Activated naive CD8-positive, alpha-beta T cell (primary cell): ENCODE results near the gene CSTF1.
A peak's percentile ranks its signal among the peaks of the same experiment; 100 is the strongest.
"Not testable (repeated sequence)": the region's sequence is repeated elsewhere in the genome, so short reads cannot be mapped to it uniquely, and the experiment has no call there.

Experiments used
- H3K27ac Mint-ChIP-seq: one replicate; pipeline ENCODE4 v1.8.0; 2021; ENCODE audit warnings: mixed read lengths
- H3K27me3 Mint-ChIP-seq: one replicate; pipeline ENCODE4 v1.8.0; 2021; ENCODE audit warnings: mixed read lengths
- H3K36me3 Mint-ChIP-seq: one replicate; pipeline ENCODE4 v1.8.0; 2021; ENCODE audit warnings: mixed read lengths
- H3K4me1 Mint-ChIP-seq: one replicate; pipeline ENCODE4 v1.8.0; 2021; ENCODE audit warnings: low read depth, mixed read lengths
- H3K4me3 Mint-ChIP-seq: one replicate; pipeline ENCODE4 v1.8.0; 2021; ENCODE audit warnings: mild to moderate bottlenecking, mixed read lengths
- H3K9me3 Mint-ChIP-seq: one replicate; pipeline ENCODE4 v1.8.0; 2021; ENCODE audit warnings: low read depth, mixed read lengths

Gene CSTF1

DNA sequence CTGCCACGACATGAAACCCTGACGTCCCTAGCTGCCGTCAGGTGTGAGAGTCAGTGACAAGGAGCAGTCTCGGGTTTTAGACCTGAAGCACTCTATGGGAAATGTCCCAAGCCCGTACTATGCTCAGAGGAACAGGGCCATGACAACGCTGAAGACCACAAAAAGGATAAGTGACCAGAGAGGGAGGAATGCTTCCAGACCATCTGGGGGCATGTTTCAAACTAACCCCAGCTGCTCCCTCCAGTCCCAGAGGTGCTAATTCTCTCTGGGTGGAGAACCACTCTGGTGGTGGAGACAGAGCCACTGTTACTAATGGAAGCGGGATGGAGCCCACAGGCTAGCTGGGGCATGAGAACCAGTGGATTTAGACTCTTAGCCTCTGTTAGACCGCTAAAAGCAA, 9.1 kb upstream of the CSTF1 start:
- H3K36me3 Mint-ChIP-seq, result peaks cover 5% of the 10 kb centered on the region
- no peak overlapping the region for H3K4me3 Mint-ChIP-seq
- no peaks in the 10 kb centered on the region for H3K4me1 Mint-ChIP-seq
- no peaks in the 10 kb centered on the region for H3K27me3 Mint-ChIP-seq
- H3K27ac Mint-ChIP-seq, result no peak overlapping the region
- no peaks in the 10 kb centered on the region for H3K9me3 Mint-ChIP-seq

- H3K36me3 Mint-ChIP-seq, result peaks cover 6% of the 10 kb centered on the region
- no peak overlapping the region for H3K27ac Mint-ChIP-seq
- no peak overlapping the region for H3K4me3 Mint-ChIP-seq
- no peaks in the 10 kb centered on the region for H3K27me3 Mint-ChIP-seq
- no peaks in the 10 kb centered on the region for H3K9me3 Mint-ChIP-seq
- H3K4me1 Mint-ChIP-seq, result no peaks in the 10 kb centered on the region
These were observed 7.3 kb upstream of the CSTF1 start for GRCh38 chr20:56385130-56385529.

DNA sequence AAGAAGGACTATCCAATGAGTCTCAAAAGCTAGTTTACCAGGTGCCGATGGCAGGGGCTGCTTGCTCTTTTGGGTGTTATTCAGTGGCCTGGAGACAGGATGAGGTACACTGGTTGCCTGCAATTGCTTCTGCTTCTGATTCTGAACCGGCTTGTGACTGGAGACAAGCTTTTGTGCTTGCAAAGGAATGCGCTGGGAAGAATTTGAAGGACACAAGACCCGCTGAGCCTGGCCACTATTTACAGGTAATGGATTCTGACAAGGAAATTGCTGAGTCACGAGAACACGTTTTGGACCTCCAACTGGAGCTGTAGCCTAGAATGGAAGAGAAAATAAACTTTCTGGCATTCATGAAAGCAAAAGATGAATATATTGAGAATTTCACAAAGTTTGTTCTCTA, 6.2 kb upstream of the CSTF1 start:
- Mint-ChIP-seq H3K4me3 (no peak overlapping the region), H3K27ac (no peak overlapping the region), H3K4me1 (peaks cover 5% of the 10 kb centered on the region), H3K36me3 (peaks cover 6% of the 10 kb centered on the region), H3K9me3 (no peaks in the 10 kb centered on the region), H3K27me3 (no peaks in the 10 kb centered on the region)

GRCh38 chr20:56388882-56389281, 3.6 kb upstream of the CSTF1 start:
- Mint-ChIP-seq H3K4me1 (peaks cover 17% of the 10 kb centered on the region), H3K4me3 (no peak overlapping the region), H3K9me3 (no peaks in the 10 kb centered on the region), H3K27me3 (no peaks in the 10 kb centered on the region), H3K27ac (no peak overlapping the region), H3K36me3 (peaks cover 6% of the 10 kb centered on the region)

GRCh38 chr20:56389807-56390206, 2.6 kb upstream of the CSTF1 start:
- no peaks in the 10 kb centered on the region for H3K27me3 Mint-ChIP-seq
- peaks cover 6% of the 10 kb centered on the region for H3K36me3 Mint-ChIP-seq
- no peak overlapping the region for H3K27ac Mint-ChIP-seq
- H3K9me3 Mint-ChIP-seq, result no peaks in the 10 kb centered on the region
- H3K4me1 Mint-ChIP-seq, result peaks cover 24% of the 10 kb centered on the region
- H3K4me3 Mint-ChIP-seq, result no peak overlapping the region

DNA sequence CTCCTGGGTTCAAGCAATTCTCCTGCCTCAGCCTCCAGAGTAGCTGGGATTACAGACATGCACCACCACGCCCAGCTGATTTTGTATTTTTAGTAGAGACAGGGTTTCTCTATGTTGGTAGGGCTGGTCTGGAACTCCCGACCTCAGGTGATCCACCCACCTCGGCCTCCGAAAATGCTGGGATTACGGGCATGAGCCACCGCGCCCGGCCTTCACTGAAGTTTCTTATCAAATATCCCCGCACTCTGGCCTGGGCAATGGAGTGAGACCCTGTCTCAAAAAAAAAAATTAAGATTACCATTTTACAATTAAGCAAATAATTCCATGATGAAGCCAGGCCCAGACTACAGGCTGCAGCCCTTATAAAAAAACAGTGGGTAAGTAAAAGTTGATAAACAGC, 2.0 kb upstream of the CSTF1 start:
- H3K27me3 Mint-ChIP-seq, H3K4me3 Mint-ChIP-seq, H3K36me3 Mint-ChIP-seq, H3K9me3 Mint-ChIP-seq, H3K27ac Mint-ChIP-seq: not testable (repeated sequence)
- H3K4me1 Mint-ChIP-seq, result peaks cover 29% of the 10 kb centered on the region

GRCh38 chr20:56391037-56391436, 1.4 kb upstream of the CSTF1 start:
- Mint-ChIP-seq H3K36me3 (peaks cover 7% of the 10 kb centered on the region), H3K27ac (peak overlapping the region; percentile 30), H3K4me1 (peaks cover 32% of the 10 kb centered on the region), H3K4me3 (no peak overlapping the region), H3K9me3 (no peaks in the 10 kb centered on the region), H3K27me3 (no peaks in the 10 kb centered on the region)

DNA sequence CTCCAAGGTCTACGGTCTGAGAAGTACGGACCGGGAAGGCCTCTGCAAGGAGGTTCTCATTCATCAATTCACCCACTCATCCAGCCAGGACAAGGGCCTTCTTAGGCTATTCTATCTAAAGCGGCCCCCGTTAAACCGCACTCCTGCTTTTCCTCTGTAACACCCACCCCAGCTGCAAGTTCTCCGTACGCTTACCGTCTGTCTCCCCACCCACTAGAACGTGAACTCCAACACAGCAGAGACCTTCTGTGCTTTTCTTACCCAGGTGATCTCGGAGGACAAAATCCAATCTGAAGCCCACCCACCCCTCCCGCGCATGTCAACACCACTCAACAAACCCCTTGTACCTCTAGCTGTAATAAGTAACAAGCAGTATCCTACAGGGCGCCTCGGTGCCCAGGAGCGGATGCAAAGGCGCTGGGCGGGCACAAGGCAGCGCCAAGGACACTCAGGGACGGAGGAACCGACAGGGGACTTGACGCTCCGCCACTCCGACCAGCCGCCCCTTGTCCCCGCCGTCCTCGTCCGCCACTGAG, 781 bp upstream of the CSTF1 start:
- no peaks in the 10 kb centered on the region for H3K9me3 Mint-ChIP-seq
- H3K27ac Mint-ChIP-seq, result peak overlapping the region; percentile 81
- H3K4me3 Mint-ChIP-seq, result no peak overlapping the region
- H3K4me1 Mint-ChIP-seq, result peaks cover 32% of the 10 kb centered on the region
- peaks cover 7% of the 10 kb centered on the region for H3K36me3 Mint-ChIP-seq
- no peaks in the 10 kb centered on the region for H3K27me3 Mint-ChIP-seq

GRCh38 chr20:56392881-56393482, 537 bp downstream of the CSTF1 start:
- no peaks in the 10 kb centered on the region for H3K27me3 Mint-ChIP-seq
- H3K36me3 Mint-ChIP-seq, result peaks cover 7% of the 10 kb centered on the region
- H3K4me1 Mint-ChIP-seq, result peaks cover 32% of the 10 kb centered on the region

DNA sequence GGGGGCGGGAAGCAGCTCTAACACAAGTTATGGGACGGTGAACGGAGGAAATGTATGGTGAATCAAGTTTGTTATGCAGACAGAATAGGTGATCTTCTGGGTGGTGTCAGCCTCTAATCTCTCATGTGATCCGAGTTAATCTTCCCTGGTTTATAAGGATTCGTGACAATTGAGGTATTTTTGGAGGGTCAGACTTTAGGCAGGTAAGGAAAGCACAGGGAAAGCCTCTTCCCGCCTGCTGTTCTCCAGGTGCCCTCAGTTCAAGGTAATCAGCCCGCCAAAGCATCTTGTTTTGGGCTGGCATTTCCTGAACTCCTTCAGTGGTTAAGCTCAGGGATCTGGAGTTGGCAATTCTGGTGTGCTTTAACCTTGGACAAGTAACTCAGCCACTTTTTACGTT, 1.2 kb downstream of the CSTF1 start:
- H3K36me3 Mint-ChIP-seq, result peaks cover 7% of the 10 kb centered on the region
- H3K9me3 Mint-ChIP-seq, result no peaks in the 10 kb centered on the region
- H3K27ac Mint-ChIP-seq, result no peak overlapping the region
- H3K4me1 Mint-ChIP-seq, result peaks cover 32% of the 10 kb centered on the region
- no peak overlapping the region for H3K4me3 Mint-ChIP-seq
- no peaks in the 10 kb centered on the region for H3K27me3 Mint-ChIP-seq

More at GRCh38 chr20:56392881-56393482, 537 bp downstream of the CSTF1 start:
- Mint-ChIP-seq H3K9me3 (no peaks in the 10 kb centered on the region), H3K27ac (no peak overlapping the region), H3K4me3 (no peak overlapping the region)

DNA sequence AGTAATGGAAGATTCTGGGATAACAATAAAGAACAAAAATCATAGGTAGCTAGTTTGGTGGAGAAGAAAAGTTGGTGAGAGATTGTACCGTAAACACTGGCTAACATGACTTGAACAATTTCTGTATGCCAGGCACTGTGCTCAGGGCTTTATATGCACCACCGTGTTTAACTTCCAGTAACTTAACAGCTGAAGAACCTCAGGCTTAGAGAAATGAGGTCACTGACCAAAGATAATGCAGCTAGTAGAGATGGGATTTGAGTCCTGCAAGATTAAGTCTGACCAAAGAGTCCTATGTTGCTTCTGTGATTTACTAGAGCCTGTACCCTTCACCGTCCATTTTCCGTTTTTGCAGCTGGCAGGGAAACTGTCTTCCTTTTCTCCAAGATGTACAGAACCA, 2.7 kb downstream of the CSTF1 start:
- Mint-ChIP-seq H3K27ac (peak overlapping the region; percentile 61), H3K36me3 (peaks cover 6% of the 10 kb centered on the region), H3K4me1 (peaks cover 42% of the 10 kb centered on the region)

DNA sequence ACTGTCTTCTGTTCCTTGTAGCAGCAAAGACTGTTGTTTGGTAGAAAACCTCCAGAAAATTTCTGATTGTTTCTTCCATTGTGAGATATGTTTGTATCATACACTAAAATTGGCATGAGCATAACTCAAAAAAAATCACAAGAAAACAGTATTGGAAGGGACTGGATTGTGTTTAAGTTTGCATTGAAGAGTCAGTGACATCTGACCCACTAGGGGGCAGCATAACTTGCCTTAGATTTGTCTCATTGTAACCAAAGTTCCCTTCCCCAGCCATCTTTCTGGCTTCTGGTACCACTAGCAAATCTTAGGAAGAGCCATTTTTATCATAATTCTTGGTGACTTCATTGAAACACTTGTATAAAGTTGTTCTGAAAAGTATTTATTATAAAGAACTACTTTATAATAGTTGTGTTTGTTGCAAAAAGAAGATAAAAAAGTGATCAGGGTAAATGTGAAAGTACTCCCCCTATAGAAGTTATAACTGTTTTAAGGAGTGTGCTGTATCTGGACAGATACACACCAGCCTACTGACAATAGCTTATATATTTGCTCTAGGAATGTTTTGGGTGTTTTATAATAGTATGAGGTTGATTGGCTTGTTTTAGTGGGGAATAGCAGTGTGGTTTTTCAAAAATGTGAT, 7.7 kb downstream of the CSTF1 start:
- peaks cover 22% of the 10 kb centered on the region for H3K4me1 Mint-ChIP-seq
- no peaks in the 10 kb centered on the region for H3K9me3 Mint-ChIP-seq
- H3K27ac Mint-ChIP-seq, result peak overlapping the region; percentile 13
- H3K27me3 Mint-ChIP-seq, result no peaks in the 10 kb centered on the region
- peaks cover 12% of the 10 kb centered on the region for H3K36me3 Mint-ChIP-seq
- no peak overlapping the region for H3K4me3 Mint-ChIP-seq

More for the DNA sequence above, 2.7 kb downstream of the CSTF1 start:
- H3K4me3 Mint-ChIP-seq, result no peak overlapping the region
- H3K27me3 Mint-ChIP-seq, result no peaks in the 10 kb centered on the region
- H3K9me3 Mint-ChIP-seq, result no peaks in the 10 kb centered on the region

DNA sequence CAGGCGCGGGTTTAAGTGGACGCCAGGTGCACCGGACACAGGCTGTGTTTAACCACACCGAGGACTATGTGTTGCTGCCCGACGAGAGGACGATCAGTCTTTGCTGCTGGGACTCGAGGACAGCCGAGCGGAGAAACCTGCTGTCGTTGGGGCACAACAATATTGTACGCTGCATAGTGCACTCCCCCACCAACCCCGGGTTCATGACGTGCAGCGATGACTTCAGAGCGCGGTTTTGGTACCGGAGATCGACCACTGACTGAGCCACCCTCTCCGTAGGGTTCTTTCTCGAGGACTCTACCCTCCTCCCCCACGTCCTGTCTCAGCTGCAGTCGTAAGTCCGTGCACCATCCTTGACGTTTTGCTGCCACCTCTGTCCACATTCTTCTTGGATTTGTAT, 11.0 kb downstream of the CSTF1 start:
- peak overlapping the region; percentile 35 for H3K27ac Mint-ChIP-seq
- H3K4me1 Mint-ChIP-seq, result peaks cover 19% of the 10 kb centered on the region
- H3K36me3 Mint-ChIP-seq, result peaks cover 12% of the 10 kb centered on the region
- no peaks in the 10 kb centered on the region for H3K9me3 Mint-ChIP-seq
- no peaks in the 10 kb centered on the region for H3K27me3 Mint-ChIP-seq
- H3K4me3 Mint-ChIP-seq, result no peak overlapping the region

DNA sequence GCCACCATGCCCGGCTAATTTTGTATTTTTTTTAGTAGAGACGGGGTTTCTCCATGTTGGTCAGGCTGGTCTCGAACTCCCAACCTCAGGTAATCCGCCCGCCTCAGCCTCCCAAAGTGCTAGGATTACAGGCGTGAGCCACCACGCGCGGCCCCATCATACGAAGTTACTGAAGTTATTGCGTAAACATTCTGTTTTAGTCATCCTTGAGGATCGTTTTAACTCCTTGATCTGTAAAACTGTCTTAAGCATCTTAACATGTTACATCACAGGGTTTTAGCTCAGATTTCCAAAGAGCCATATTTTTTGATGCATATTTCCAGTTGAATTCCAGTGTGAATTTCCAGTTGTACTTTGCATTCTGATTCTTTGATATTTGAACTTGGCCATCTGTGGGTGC, 12.9 kb downstream of the CSTF1 start:
- H3K4me1 Mint-ChIP-seq, H3K9me3 Mint-ChIP-seq, H3K36me3 Mint-ChIP-seq, H3K4me3 Mint-ChIP-seq, H3K27me3 Mint-ChIP-seq: not testable (repeated sequence)
- H3K27ac Mint-ChIP-seq, result peak overlapping the region; percentile 1

- H3K9me3 Mint-ChIP-seq, result no peaks in the 10 kb centered on the region
- H3K36me3 Mint-ChIP-seq, result peaks cover 10% of the 10 kb centered on the region
- H3K4me1 Mint-ChIP-seq, result peaks cover 15% of the 10 kb centered on the region
- H3K4me3 Mint-ChIP-seq, result no peak overlapping the region
- H3K27me3 Mint-ChIP-seq, result no peaks in the 10 kb centered on the region
- no peak overlapping the region for H3K27ac Mint-ChIP-seq
These were observed 14.5 kb downstream of the CSTF1 start for GRCh38 chr20:56406910-56407309.

GRCh38 chr20:56409521-56409920, 17.1 kb downstream of the CSTF1 start:
- Mint-ChIP-seq H3K27me3 (no peaks in the 10 kb centered on the region), H3K9me3 (no peaks in the 10 kb centered on the region), H3K36me3 (peaks cover 6% of the 10 kb centered on the region), H3K4me3 (no peak overlapping the region), H3K27ac (no peak overlapping the region), H3K4me1 (peaks cover 39% of the 10 kb centered on the region)
